A375 (cell line): ENCODE measurements around the gene NUDT2. TPM values are rescaled to one million over a fixed set of nuclear protein-coding genes. Genes with fewer than 3 reads are reported as not detected.

ENCODE experiments used
- small RNA-seq: library from RNA; depleted of rRNA; stranded (forward); fragments of <200 nt; gene quantifications from one replicate; pipeline ENCODE3, GENCODE V24; 2014
- total RNA-seq: library from RNA; depleted of rRNA; stranded (reverse); fragments of >200 nt; shearing (Covaris generic); gene quantifications from 2 replicates; pipeline ENCODE4 v1.2.3, GENCODE V29; 2014; rRNA removed

NUDT2 gene
- total RNA-seq, result 23.8 and 37.5 TPM in 2 replicates

DNA sequence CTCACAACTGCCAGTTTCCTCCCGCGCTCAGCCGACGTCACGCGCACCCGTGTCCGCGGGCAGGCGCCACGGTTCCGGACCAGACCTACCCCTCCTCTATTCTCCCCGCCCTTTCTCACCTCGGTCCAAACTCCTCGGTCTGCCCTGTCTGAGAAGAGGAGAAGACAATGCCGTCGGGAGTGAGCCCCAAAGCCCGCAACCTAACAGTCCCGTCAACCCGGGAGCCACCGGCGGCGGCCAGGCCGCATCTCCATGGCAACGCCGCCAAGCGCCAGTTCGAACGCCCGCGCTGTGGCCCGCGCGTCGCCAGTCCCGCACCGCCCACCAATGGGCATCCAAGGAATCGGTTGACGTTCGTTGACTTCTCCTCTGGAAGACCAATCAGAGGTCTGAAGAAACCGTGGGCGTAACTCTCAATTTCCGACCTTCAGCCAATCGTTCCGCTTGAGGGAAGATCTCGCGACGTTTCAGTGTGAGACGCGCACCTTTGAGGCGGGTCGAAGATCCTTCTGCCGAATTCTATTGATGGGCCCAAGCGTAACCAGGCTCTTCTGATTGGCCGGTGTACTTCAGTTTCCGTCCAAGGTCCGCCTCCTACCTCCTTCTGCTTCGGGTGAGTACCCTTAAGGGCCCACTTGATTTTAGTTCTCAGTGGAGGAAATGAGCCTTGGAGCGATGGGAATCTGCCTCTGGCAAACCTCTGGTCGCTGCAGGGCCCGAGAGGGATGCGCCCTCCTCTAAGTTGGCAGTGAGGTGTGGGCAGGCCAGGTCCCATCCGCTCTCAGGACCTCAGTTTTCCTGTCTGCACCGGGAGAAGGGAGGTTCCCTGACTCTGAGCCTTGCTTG is at the start of gene NUDT2, which contains the start of gene KIF24:
Gene NUDT2, plus strand, starts transcription at position 583 of the 846 bp plus-strand sequence. CDS start 9,471 bp downstream, outside the sequence.
Gene KIF24, minus strand, starts transcription at position 282 of the 846 bp plus-strand sequence. CDS start 17,922 bp downstream, outside the sequence.

DNA sequence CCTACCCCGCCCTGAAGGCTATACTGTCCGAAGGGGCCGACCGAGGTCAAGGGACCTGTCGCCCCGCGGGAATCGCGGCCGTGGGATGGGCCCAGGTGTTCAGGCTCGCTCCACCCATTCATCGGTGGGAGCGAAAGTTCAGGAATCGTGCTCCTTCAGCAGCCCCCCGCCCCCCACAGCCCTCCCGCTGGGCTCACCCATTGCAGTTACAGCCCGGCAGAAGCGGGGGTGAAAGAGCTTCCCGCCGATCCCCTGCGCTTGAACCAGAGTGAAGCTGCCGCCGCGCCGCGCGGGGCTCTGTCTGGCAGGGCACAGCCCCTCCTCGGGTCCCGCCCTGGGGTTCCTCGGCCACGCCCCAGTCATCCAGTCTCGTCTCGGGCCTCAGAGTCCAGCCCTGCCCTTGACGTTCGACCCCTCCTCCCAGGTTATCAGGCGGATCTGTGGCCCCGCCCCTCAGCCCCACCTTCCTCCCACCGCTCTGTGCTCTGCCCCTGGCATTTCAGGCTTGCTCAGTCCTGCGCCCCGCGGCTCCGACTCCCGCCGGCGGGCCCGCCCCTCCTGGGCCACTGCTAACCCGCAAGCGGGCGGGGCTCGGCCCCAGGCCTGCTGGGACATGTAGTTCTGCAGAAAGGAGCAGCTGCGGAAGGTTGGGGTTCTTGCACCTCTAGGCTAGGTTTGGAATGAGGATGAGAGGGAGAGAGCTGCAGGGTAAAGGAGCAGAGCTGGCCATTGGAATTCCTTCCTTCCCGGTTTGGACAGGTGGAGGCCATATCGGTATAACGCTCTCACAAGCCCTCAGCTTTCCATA is 47.4 kb downstream of the NUDT2 start, which contains the start of gene MYORG:
Gene MYORG, minus strand, starts transcription at position 303 of the 808 bp plus-strand sequence. CDS start 3,955 bp downstream, outside the sequence.

Small RNA genes lying within 50 kb of the gene (small RNA-seq; reads per million reads assigned to genes)
- gene RF00019 (not detected), gene RNU2-50P (0.33 reads per million)

Other genes starting within 250 kb of the NUDT2 start
- gene DCAF12, start 202.9 kb upstream of the NUDT2 start, total RNA-seq, result 15.6 and 17.1 TPM in 2 replicates
- gene UBAP1, start 150.5 kb upstream of the NUDT2 start, total RNA-seq, result 17.9 and 19.4 TPM in 2 replicates
- gene KIF24, start 301 bp upstream of the NUDT2 start, total RNA-seq, result 4.5 and 4.6 TPM in 2 replicates
- gene MYORG, start 47.3 kb downstream of the NUDT2 start, total RNA-seq, result 1.0 and 1.2 TPM in 2 replicates
- 9.7 and 9.8 TPM in 2 replicates for gene FAM219A, start 129.0 kb downstream of the NUDT2 start, total RNA-seq
- 0.11 TPM in 1 of 2 replicates, not detected in the other for gene DNAI1, start 129.2 kb downstream of the NUDT2 start, total RNA-seq
- gene ENHO, start 193.4 kb downstream of the NUDT2 start, total RNA-seq, result not detected in 2 replicates